CD8-positive, alpha-beta memory T cell (primary cell): ENCODE results near the gene IGFBP2. TPM values are rescaled to one million over a fixed set of nuclear protein-coding genes. Genes with fewer than 3 reads are reported as not detected.

Source experiments
- CTCF ChIA-PET: fragments of 350-600 bp; sonication (Branson Sonifier 250); formaldehyde crosslinking; loops from one replicate; lab custom pipeline; 2021; ENCODE audit warnings: antibody characterized with exemption; lab: Charles Lee
- POLR2A ChIA-PET: fragments of 350-600 bp; sonication (Branson Sonifier 250); formaldehyde crosslinking; loops from one replicate; lab custom pipeline; 2021; ENCODE audit warnings: antibody characterized with exemption; lab: Charles Lee
- DNase-seq, 5 donors: peaks; one replicate each; pipeline versions ENCODE4 v3.0.0 to v3.0.0-alpha.2; 2020 to 2022; ENCODE audit warnings: mixed read lengths in 1 of 5
- H3K27ac ChIP-seq: one replicate; pipeline ENCODE4 v1.7.0; 2013; ENCODE audit warnings: low read depth, mild to moderate bottlenecking, low read length, moderate library complexity
- H3K27me3 ChIP-seq: 2 replicates; pipeline ENCODE4 v1.7.0; 2013; ENCODE audit warnings: low read length, mild to moderate bottlenecking; ENCODE audit not compliant: insufficient read depth, poor library complexity, severe bottlenecking
- H3K36me3 ChIP-seq: 2 replicates; pipeline ENCODE4 v1.7.0; 2013; ENCODE audit warnings: mild to moderate bottlenecking, low read length, moderate library complexity; ENCODE audit not compliant: insufficient read depth
- H3K4me1 ChIP-seq: 2 replicates; pipeline ENCODE4 v1.7.0; 2013; ENCODE audit warnings: mild to moderate bottlenecking, low read length, moderate library complexity; ENCODE audit not compliant: insufficient read depth
- H3K4me3 ChIP-seq: 2 replicates; pipeline ENCODE4 v1.7.0; 2013; ENCODE audit warnings: mild to moderate bottlenecking, low read length
- H3K9me3 ChIP-seq: 2 replicates; pipeline ENCODE4 v1.7.0; 2013; ENCODE audit warnings: mild to moderate bottlenecking, low read length
- H3K27ac Mint-ChIP-seq, 8 donors: one replicate each; pipeline ENCODE4 v1.8.0; 2020 to 2021; ENCODE audit warnings: mixed read lengths in 8 of 8, mild to moderate bottlenecking in 6 of 8, inconsistent platforms in 3 of 8, moderate library complexity in 3 of 8
- H3K27me3 Mint-ChIP-seq, 2 donors: one replicate each; pipeline ENCODE4 v1.8.0; 2020 to 2021; ENCODE audit warnings: mixed read lengths in 2 of 2, mild to moderate bottlenecking in 1 of 2, moderate library complexity in 1 of 2
- H3K36me3 Mint-ChIP-seq, 3 donors: one replicate each; pipeline ENCODE4 v1.8.0; 2020 to 2021; ENCODE audit warnings: mixed read lengths in 3 of 3, inconsistent platforms in 1 of 3, mild to moderate bottlenecking in 1 of 3
- H3K4me1 Mint-ChIP-seq, 3 donors: one replicate each; pipeline ENCODE4 v1.8.0; 2020 to 2021; ENCODE audit warnings: mixed read lengths in 3 of 3, inconsistent platforms in 1 of 3, mild to moderate bottlenecking in 1 of 3
- H3K4me3 Mint-ChIP-seq, 7 donors: one replicate each; pipeline ENCODE4 v1.8.0; 2020 to 2021; ENCODE audit warnings: mixed read lengths in 7 of 7, mild to moderate bottlenecking in 6 of 7, moderate library complexity in 4 of 7, inconsistent platforms in 2 of 7
- H3K9me3 Mint-ChIP-seq, 5 donors: one replicate each; pipeline ENCODE4 v1.8.0; 2020 to 2022; ENCODE audit warnings: mixed read lengths in 5 of 5, mild to moderate bottlenecking in 3 of 5, moderate library complexity in 2 of 5, inconsistent platforms in 1 of 5
- polyA plus RNA-seq: library from polyadenylated mRNA; unstranded; fragments of 300-500 nt; fragmentation: Illumina TruSeq; gene quantifications from one replicate; pipeline ENCODE4 v1.2.3, GENCODE V29; 2021
- total RNA-seq, 2 experiments: library from RNA; stranded (reverse); gene quantifications; one replicate each; pipeline ENCODE4 v1.2.3, GENCODE V29; 2021

The IGFBP2 gene, protein sequence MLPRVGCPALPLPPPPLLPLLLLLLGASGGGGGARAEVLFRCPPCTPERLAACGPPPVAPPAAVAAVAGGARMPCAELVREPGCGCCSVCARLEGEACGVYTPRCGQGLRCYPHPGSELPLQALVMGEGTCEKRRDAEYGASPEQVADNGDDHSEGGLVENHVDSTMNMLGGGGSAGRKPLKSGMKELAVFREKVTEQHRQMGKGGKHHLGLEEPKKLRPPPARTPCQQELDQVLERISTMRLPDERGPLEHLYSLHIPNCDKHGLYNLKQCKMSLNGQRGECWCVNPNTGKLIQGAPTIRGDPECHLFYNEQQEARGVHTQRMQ
- total RNA-seq (1 to 10 TPM in 1 of 2 experiments, under 1 TPM in 1; 0.84 to 1.1 TPM), polyA plus RNA-seq (1.2 TPM)

DNA sequence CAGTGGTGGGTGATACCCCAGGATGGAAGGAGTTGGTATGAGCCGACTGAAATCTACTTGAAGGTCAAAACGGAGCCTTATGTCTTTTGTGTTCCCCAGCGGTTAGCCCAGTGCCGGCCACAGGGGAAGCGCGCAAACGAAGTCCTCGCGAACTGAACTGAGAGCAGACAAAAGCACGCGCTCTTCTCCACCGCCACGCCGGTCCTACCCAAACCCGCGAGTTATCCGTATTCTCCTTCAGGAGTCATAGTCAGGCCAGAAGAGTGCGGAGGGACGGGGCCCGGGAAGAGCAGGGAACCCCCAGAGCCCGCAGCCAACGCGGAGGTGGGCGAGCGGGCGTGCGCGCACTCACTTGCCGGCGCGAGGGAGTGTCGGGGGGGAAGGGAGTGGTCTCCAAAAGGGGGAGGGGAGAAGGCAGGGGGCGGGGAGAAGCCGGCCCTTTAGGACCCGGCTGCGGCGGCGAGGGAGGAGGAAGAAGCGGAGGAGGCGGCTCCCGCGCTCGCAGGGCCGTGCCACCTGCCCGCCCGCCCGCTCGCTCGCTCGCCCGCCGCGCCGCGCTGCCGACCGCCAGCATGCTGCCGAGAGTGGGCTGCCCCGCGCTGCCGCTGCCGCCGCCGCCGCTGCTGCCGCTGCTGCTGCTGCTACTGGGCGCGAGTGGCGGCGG is at the start of gene IGFBP2:
TSS of gene IGFBP2 (plus strand) at position 469 of the 664 bp plus-strand sequence. CDS start at position 573, 104 bp downstream.
- peaks cover 0 to 2% (median 0%) of the 10 kb centered on the region in 5 donors for H3K9me3 Mint-ChIP-seq
- H3K4me3 Mint-ChIP-seq = peak within 1 kb of the TSS; percentile 39 to 90 (median 78)
- H3K4me1 Mint-ChIP-seq = peaks cover 19 to 25% (median 23%) of the 10 kb centered on the region in 3 donors
- ChIA-PET CTCF (no interaction called here), POLR2A (no interaction called here)
- Histone ChIP-seq H3K9me3 (no peaks in the 10 kb centered on the region), H3K27ac (no peak within 1 kb of the TSS), H3K4me3 (no peak within 1 kb of the TSS), H3K36me3 (no peaks in the 10 kb centered on the region), H3K27me3 (peaks cover 26% of the 10 kb centered on the region), H3K4me1 (no peaks in the 10 kb centered on the region)
- peak within 1 kb of the TSS in 2 of 8 donors; percentile 15 to 33 for H3K27ac Mint-ChIP-seq
- no peaks in the 10 kb centered on the region for H3K36me3 Mint-ChIP-seq
- peaks cover 39 to 72% of the 10 kb centered on the region in 2 donors for H3K27me3 Mint-ChIP-seq
- peak in 1 of 5 donors; percentile 8 for DNase-seq

DNA sequence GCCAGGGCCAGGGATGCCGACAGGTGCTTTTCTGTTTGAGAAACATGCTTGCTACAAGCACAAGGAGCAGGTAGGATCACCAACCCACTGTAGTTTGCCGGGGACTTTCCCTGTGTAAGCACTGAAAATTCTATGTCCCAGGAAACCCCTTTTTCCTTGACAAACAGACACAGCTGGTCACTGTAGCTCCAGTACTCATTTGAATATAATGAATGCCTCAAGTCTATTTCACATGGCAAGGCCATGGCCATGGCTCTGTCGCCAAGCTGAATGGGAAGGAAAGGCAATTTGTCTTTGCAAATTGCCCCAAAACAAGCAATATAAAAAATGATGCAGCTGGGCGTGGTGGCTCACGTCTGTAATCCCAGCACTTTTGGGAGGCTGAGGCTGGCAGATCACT is 49.6 kb upstream of the IGFBP2 start:
- no peak overlapping the region for H3K4me3 Mint-ChIP-seq
- H3K9me3 Mint-ChIP-seq = peaks cover 0 to 2% (median 0%) of the 10 kb centered on the region in 5 donors
- POLR2A ChIA-PET = no interaction called here
- CTCF ChIA-PET = no interaction called here
- no peaks in the 10 kb centered on the region for H3K36me3 ChIP-seq
- H3K4me1 ChIP-seq = no peaks in the 10 kb centered on the region
- H3K36me3 Mint-ChIP-seq = no peaks in the 10 kb centered on the region
- no peaks in the 10 kb centered on the region for H3K27me3 ChIP-seq
- no peaks in the 10 kb centered on the region for H3K4me1 Mint-ChIP-seq
- DNase-seq = no peak
- no peak overlapping the region for H3K27ac ChIP-seq
- peaks cover 11 to 48% of the 10 kb centered on the region in 2 donors for H3K27me3 Mint-ChIP-seq
- no peaks in the 10 kb centered on the region for H3K9me3 ChIP-seq
- no peak overlapping the region for H3K4me3 ChIP-seq
- H3K27ac Mint-ChIP-seq = no peak overlapping the region

DNA sequence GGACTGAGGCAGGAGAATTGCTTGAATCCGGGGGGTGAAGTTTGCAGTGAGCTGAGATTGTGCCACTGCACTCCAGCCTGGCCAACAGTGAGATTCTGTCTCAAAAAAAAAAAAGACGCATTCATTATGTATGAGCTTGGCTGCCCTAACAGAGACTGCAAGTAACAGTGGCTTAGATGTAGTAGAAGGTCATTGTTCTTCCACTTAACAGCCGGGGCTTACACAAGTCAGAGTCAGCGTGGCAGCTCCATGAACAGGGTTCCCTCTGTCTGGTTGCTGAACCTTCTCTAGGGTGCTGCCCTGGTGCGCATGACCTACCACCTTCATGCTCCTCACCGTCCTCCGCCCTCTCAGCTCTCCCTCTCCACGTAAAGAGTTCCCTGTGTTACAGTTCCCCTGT is 49.1 kb upstream of the IGFBP2 start:
- H3K36me3 ChIP-seq = no peaks in the 10 kb centered on the region
- H3K4me3 ChIP-seq = no peak overlapping the region
- DNase-seq = no peak
- H3K27me3 Mint-ChIP-seq = peaks cover 11 to 50% of the 10 kb centered on the region in 2 donors
- ChIA-PET POLR2A (no interaction called here), CTCF (no interaction called here)
- no peaks in the 10 kb centered on the region for H3K4me1 Mint-ChIP-seq
- no peak overlapping the region for H3K4me3 Mint-ChIP-seq
- H3K36me3 Mint-ChIP-seq = no peaks in the 10 kb centered on the region
- no peaks in the 10 kb centered on the region for H3K27me3 ChIP-seq
- H3K27ac ChIP-seq = no peak overlapping the region
- H3K27ac Mint-ChIP-seq = no peak overlapping the region
- peaks cover 0 to 2% (median 0%) of the 10 kb centered on the region in 5 donors for H3K9me3 Mint-ChIP-seq
- no peaks in the 10 kb centered on the region for H3K4me1 ChIP-seq
- H3K9me3 ChIP-seq = no peaks in the 10 kb centered on the region

DNA sequence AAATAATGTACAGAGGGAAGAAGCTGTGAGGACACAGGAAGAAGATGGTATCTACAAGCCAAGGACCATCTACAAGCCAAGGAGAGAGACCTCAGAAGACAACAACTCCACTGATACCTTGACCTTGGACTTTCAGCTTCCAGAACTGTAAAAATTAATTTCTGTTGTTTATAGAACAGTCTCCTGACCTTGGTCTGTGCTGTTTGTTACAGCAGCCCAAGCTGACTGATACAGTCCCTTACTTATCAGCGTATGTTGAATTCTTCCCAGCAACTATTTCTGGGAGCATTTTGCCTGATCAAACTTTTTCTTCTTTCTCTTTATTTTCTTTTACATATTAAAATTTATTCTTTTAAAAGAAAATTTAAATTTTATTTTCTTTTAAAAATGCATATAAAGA is 47.8 kb upstream of the IGFBP2 start:
- CTCF ChIA-PET = no interaction called here
- Mint-ChIP-seq H3K9me3 (peaks cover 0 to 2% (median 0%) of the 10 kb centered on the region in 5 donors), H3K4me1 (no peaks in the 10 kb centered on the region), H3K4me3 (no peak overlapping the region), H3K27me3 (peaks cover 13 to 63% of the 10 kb centered on the region in 2 donors), H3K27ac (no peak overlapping the region), H3K36me3 (no peaks in the 10 kb centered on the region)
- no peak for DNase-seq
- H3K36me3 ChIP-seq = no peaks in the 10 kb centered on the region
- H3K27me3 ChIP-seq = no peaks in the 10 kb centered on the region
- POLR2A ChIA-PET = no interaction called here
- no peaks in the 10 kb centered on the region for H3K9me3 ChIP-seq
- no peak overlapping the region for H3K27ac ChIP-seq
- no peak overlapping the region for H3K4me3 ChIP-seq
- no peaks in the 10 kb centered on the region for H3K4me1 ChIP-seq

DNA sequence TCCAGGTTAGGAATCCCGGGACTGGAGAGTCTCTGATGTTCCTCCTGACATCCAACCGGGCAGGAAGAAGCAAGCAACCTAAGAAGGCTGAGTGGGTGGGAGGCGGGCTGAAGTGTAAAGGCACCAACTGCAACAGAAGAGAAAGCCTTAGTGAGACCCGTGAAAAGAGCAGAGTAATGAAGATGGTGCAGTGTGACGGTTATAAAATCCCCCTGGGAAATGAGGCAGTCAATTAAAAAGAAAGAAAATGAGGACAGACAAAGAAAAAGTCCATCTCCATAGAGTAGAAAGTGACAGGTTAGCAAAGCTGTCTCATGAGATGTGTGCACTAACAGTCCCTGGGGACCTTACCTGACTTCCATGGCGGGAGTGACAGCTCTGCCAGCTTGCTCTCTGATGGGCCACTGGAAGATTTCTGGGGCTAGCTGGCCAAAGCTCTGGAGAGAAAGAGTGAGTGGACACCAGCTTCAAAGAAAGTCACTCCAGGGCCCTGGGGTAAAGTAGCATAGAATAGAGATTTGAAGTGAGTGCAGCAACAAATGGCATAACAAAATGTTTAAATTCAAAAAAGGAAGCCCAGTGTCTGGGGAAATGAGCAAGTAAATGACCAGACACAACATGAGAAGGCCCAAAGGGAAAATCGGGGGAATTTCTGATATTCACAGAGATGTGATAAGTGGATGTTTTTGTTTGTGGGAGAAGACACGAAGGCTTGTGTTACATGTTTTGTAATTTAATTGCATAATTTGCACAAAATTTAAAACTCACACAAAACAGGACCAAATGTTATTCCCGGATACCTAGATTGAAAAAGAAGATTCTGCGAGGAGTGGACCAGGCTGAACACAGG is 44.1 kb upstream of the IGFBP2 start:
- Mint-ChIP-seq H3K4me3 (no peak overlapping the region), H3K27ac (peak overlapping the region in 1 of 8 donors; percentile 1), H3K27me3 (peaks cover 5 to 36% of the 10 kb centered on the region in 2 donors), H3K4me1 (no peaks in the 10 kb centered on the region), H3K9me3 (peaks cover 0 to 2% (median 0%) of the 10 kb centered on the region in 5 donors), H3K36me3 (no peaks in the 10 kb centered on the region)
- Histone ChIP-seq H3K9me3 (no peaks in the 10 kb centered on the region), H3K27me3 (no peaks in the 10 kb centered on the region), H3K4me3 (no peak overlapping the region), H3K4me1 (no peaks in the 10 kb centered on the region), H3K36me3 (no peaks in the 10 kb centered on the region), H3K27ac (no peak overlapping the region)
- DNase-seq = no peak
- POLR2A ChIA-PET = no interaction called here
- CTCF ChIA-PET = no interaction called here

DNA sequence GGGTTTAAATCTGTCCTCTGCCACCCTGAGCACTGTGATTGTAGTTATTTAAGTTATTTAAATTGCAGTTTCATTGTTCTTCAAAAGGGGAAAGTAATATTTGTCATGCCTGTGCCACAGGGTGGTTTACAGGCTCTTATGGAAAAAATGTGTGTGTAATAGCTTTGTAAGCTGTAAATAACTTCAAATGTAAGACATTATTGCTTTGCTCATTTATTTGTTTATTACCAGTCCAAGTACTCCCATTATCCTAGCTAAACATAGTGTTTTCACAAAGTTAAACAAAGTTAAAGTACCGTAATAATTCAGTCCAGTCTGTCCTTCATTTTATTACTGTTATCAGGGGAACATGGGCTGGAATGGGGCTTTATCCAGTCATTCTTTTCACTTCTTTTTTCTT is 43.4 kb upstream of the IGFBP2 start:
- H3K4me1 ChIP-seq = no peaks in the 10 kb centered on the region
- H3K9me3 ChIP-seq = no peaks in the 10 kb centered on the region
- H3K27ac ChIP-seq = no peak overlapping the region
- no peak overlapping the region for H3K4me3 ChIP-seq
- Mint-ChIP-seq H3K27ac (no peak overlapping the region), H3K4me3 (no peak overlapping the region), H3K36me3 (no peaks in the 10 kb centered on the region), H3K4me1 (no peaks in the 10 kb centered on the region), H3K9me3 (peaks cover 0 to 2% (median 0%) of the 10 kb centered on the region in 5 donors), H3K27me3 (peaks cover 5 to 29% of the 10 kb centered on the region in 2 donors)
- DNase-seq = no peak
- ChIA-PET CTCF (no interaction called here), POLR2A (no interaction called here)
- no peaks in the 10 kb centered on the region for H3K36me3 ChIP-seq
- H3K27me3 ChIP-seq = no peaks in the 10 kb centered on the region

DNA sequence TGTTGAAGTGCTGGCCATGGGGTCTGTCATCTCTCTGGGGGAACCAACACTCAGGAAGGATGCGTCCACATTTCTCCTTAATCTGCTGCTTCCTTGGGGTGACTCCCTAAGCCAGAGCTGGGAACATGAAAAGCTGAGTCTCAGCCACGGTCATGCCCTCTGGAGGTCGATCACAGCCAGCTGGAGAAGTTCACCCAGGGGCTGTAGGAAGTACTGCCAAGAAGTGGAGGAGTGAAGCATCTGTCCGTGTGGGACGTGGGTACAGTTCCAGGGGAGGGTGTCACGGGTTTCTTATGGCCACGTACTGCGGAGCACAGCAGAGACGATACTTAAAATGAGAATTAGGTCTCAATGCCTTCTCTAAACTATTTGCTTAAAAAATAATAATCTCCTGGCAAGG is 42.4 kb upstream of the IGFBP2 start:
- H3K4me1 ChIP-seq = no peaks in the 10 kb centered on the region
- ChIA-PET CTCF (no interaction called here), POLR2A (no interaction called here)
- Mint-ChIP-seq H3K36me3 (no peaks in the 10 kb centered on the region), H3K4me1 (no peaks in the 10 kb centered on the region), H3K27me3 (peaks cover 8 to 31% of the 10 kb centered on the region in 2 donors), H3K27ac (no peak overlapping the region), H3K4me3 (no peak overlapping the region), H3K9me3 (no peaks in the 10 kb centered on the region)
- no peak for DNase-seq
- no peak overlapping the region for H3K27ac ChIP-seq
- H3K36me3 ChIP-seq = no peaks in the 10 kb centered on the region
- H3K4me3 ChIP-seq = no peak overlapping the region
- H3K27me3 ChIP-seq = no peaks in the 10 kb centered on the region
- H3K9me3 ChIP-seq = no peaks in the 10 kb centered on the region

DNA sequence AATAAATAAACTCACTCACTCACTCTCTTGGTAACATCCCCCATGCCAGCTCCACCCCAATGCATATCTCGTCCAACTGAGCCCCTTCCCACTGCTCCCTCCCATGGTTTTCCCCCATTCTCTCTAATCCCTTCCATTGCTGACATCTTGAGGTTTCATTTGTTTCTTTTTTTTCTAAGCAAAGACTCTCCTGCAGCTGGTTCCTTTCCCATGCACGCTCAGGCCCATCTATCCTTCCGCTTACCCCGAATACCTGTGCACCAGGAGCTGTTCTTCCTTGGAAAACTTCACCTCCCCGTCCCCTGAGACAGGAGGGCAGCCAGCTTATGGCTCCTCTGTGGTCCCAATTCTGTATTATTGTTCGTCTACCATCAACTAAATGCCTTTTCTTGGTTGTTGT is 41.7 kb upstream of the IGFBP2 start:
- no peak overlapping the region for H3K27ac Mint-ChIP-seq
- DNase-seq = no peak
- Histone ChIP-seq H3K9me3 (no peaks in the 10 kb centered on the region), H3K27me3 (no peaks in the 10 kb centered on the region), H3K4me3 (no peak overlapping the region), H3K4me1 (no peaks in the 10 kb centered on the region), H3K36me3 (no peaks in the 10 kb centered on the region), H3K27ac (no peak overlapping the region)
- no peak overlapping the region for H3K4me3 Mint-ChIP-seq
- POLR2A ChIA-PET = no interaction called here
- no peaks in the 10 kb centered on the region for H3K4me1 Mint-ChIP-seq
- no peaks in the 10 kb centered on the region for H3K36me3 Mint-ChIP-seq
- CTCF ChIA-PET = no interaction called here
- H3K9me3 Mint-ChIP-seq = no peaks in the 10 kb centered on the region
- peaks cover 13 to 38% of the 10 kb centered on the region in 2 donors for H3K27me3 Mint-ChIP-seq
